Cardiac atrium fibroblast (primary cell): ENCODE results near the gene NUP210. TPM values are rescaled to one million over a fixed set of nuclear protein-coding genes. Genes with fewer than 3 reads are reported as not detected.

Experiments used
- total RNA-seq: library from RNA; depleted of rRNA; stranded (reverse); fragments of >200 nt; gene quantifications from 2 replicates; pipeline ENCODE4 v1.2.3, GENCODE V29; 2015

The NUP210 gene
- total RNA-seq = 0.54 and 1.3 TPM in 2 replicates

DNA sequence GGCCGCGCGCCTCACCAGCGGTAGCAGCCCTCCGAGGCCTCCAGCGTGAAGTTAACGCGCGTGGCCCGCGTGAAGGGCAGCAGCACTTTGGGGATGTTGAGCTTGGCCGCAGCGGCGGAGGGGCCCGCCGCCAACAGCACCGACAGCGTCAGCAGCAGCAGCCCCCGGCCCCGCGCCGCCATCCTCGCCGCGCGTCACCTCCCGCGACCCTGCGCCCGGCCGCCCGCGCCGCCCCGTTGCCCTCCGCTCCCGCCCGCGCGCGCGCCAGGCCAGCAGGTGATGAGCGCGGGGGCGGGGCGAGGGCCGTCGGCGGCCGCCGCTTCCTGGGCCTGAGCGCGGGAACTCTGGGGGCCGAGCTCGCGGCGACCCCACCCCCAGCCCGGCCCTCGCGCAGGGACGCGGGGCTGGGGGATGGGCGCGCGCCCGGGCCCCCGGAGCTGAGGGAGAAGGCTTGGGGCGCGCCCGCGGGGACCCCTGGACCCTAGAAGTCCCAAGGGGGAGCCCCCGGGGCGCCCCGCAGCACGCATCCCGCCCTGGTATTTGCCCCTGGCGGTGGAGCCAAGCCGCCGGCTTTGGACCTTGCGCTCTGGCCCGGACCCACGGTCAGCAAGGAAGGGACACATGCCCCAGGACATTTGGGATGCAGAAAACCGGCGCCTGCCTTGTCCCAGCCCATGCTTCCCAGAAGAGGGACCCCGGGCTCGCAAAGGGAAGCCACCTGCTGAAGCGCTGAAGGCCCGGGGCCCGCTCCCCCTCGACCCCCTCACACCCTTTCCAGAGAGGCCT is at the start of gene NUP210:
Gene NUP210, minus strand, starts transcription at position 278 of the 786 bp plus-strand sequence. Its CDS starts 96 bp downstream, at position 182.

Other genes with a start within 250 kb of the NUP210 start
- 8.1 and 11.9 TPM in 2 replicates for gene HDAC11, start 60.0 kb upstream of the NUP210 start, total RNA-seq
- gene FBLN2, start 128.8 kb upstream of the NUP210 start, total RNA-seq = 485 and 859 TPM in 2 replicates